PC-3 (cell line): ENCODE results near the gene ACADS. TPM values are rescaled to one million over a fixed set of nuclear protein-coding genes. Genes with fewer than 3 reads are reported as not detected.
"Not testable (repeated sequence)": the region's sequence is repeated elsewhere in the genome, so short reads cannot be mapped to it uniquely, and the experiment has no call there.

Experiments used
- ATAC-seq: fragments of 200-7000 bp; cut with Tn5 transposase; 2 replicates; pipeline ENCODE4 v1.9.1; 2020; ENCODE audit warnings: mild to moderate bottlenecking, moderate library complexity
- BruUV-seq: library from RNA; stranded (reverse); fragments of 400-500 nt; replicated peaks from 2 replicates; lab custom pipeline; 2021; lab: Mats Ljungman, UMichigan
- CTCF ChIA-PET: fragments of 300-600 bp; sonication (Branson Sonifier 250); formaldehyde crosslinking; loops from one replicate; lab custom pipeline; 2022; ENCODE audit warnings: antibody characterized with exemption; lab: Charles Lee
- POLR2A ChIA-PET: fragments of 300-600 bp; sonication (Branson Sonifier 250); formaldehyde crosslinking; loops from one replicate; lab custom pipeline; 2022; ENCODE audit warnings: antibody characterized with exemption; ENCODE audit not compliant: unreplicated experiment; lab: Charles Lee
- DNase-seq: peaks from one replicate; pipeline ENCODE4 v3.0.0-alpha.2; 2015
- H2AFZ ChIP-seq: fragments of 300-600 bp; sonication (generic); 2 replicates; pipeline ENCODE4 v1.6.0; 2016; ENCODE audit warnings: antibody characterized with exemption, low read length
- H3F3A ChIP-seq: fragments of 300-600 bp; sonication (generic); one replicate; pipeline ENCODE4 v1.6.0; 2017; ENCODE audit warnings: antibody characterized with exemption, low read length, control low read depth, mild to moderate bottlenecking; ENCODE audit not compliant: unreplicated experiment
- H3K27ac ChIP-seq: fragments of 300-600 bp; sonication (generic); 2 replicates; pipeline ENCODE4 v1.5.1; 2016; ENCODE audit warnings: mild to moderate bottlenecking, low read length
- H3K27me3 ChIP-seq: fragments of 300-600 bp; sonication (generic); 2 replicates; pipeline ENCODE4 v1.6.1; 2016; ENCODE audit warnings: low read length, mixed read lengths
- H3K36me3 ChIP-seq: fragments of 300-600 bp; sonication (generic); 2 replicates; pipeline ENCODE4 v1.6.1; 2016; ENCODE audit warnings: low read depth, mixed run types, low read length, mixed read lengths
- H3K4me1 ChIP-seq: fragments of 300-600 bp; sonication (generic); 2 replicates; pipeline ENCODE4 v1.5.1; 2016; ENCODE audit warnings: low read length; ENCODE audit not compliant: insufficient read depth
- H3K4me2 ChIP-seq: fragments of 300-600 bp; sonication (generic); 2 replicates; pipeline ENCODE4 v1.6.0; 2016; ENCODE audit warnings: low read length
- H3K4me3 ChIP-seq: fragments of 300-600 bp; sonication (generic); 2 replicates; pipeline ENCODE4 v1.5.1; 2016; ENCODE audit warnings: mild to moderate bottlenecking, low read length, mixed read lengths
- H3K79me2 ChIP-seq: fragments of 300-600 bp; sonication (generic); 2 replicates; pipeline ENCODE4 v1.6.1; 2017; ENCODE audit warnings: low read length, mixed read lengths
- H3K9ac ChIP-seq: fragments of 300-600 bp; sonication (generic); 2 replicates; pipeline ENCODE4 v1.6.0; 2016; ENCODE audit warnings: mild to moderate bottlenecking, low read length
- H3K9me2 ChIP-seq: fragments of 300-600 bp; sonication (generic); replicated peaks from 2 replicates; pipeline ENCODE4 v1.6.1; 2016; ENCODE audit warnings: mixed run types, low read length, mixed read lengths
- H3K9me3 ChIP-seq: fragments of 300-600 bp; sonication (generic); 2 replicates; pipeline ENCODE4 v1.6.1; 2016; ENCODE audit warnings: low read length, mixed read lengths
- H4K20me1 ChIP-seq: fragments of 300-600 bp; sonication (generic); 2 replicates; pipeline ENCODE4 v1.6.1; 2016; ENCODE audit warnings: low read length, mixed read lengths
- CTCF ChIP-seq: fragments of 300-600 bp; sonication (generic); conservative IDR thresholded peaks from 2 replicates; pipeline ENCODE4 v1.5.1; 2017; ENCODE audit warnings: antibody characterized with exemption, low read depth, mild to moderate bottlenecking, low read length
- EZH2 ChIP-seq: fragments of 300-600 bp; sonication (generic); IDR thresholded peaks from one replicate; pipeline ENCODE4 v1.6.1; 2017; ENCODE audit warnings: antibody characterized with exemption, mild to moderate bottlenecking, low read length; ENCODE audit not compliant: unreplicated experiment
- EZH2phosphoT487 ChIP-seq: fragments of 300-600 bp; sonication (generic); IDR thresholded peaks from 2 replicates; pipeline ENCODE4 v1.6.1; 2018; ENCODE audit warnings: mild to moderate bottlenecking, antibody characterized with exemption, low read length, borderline replicate concordance
- intact Hi-C: fragments of 100-400 bp; cut with micrococcal nuclease; formaldehyde crosslinking; loops from 2 replicates; pipeline ENCODE4 v1.9.0; 2023
- total RNA-seq: library from RNA; depleted of rRNA; stranded (reverse); fragments of >200 nt; gene quantifications from 2 replicates; pipeline ENCODE4 v1.2.3, GENCODE V29; 2014

The ACADS gene
- total RNA-seq, 1 experiment from 2014 or later = 19.6 TPM

GRCh38 chr12:120725151-120725658 is 421 bp upstream of the ACADS start:
- TF ChIP-seq EZH2phosphoT487 (no peak), EZH2 (no peak), CTCF (no peak)
- intact Hi-C loops = no loop called here
- BruUV-seq = no TSS peak
- no peaks in the 10 kb centered on the region for H3K79me2 ChIP-seq
- ATAC-seq (no peak), DNase-seq (no peak)
- peak overlapping the region; percentile 72 for H2AFZ ChIP-seq
- H3K27ac ChIP-seq = no peak overlapping the region
- no peaks in the 10 kb centered on the region for H3K9me2 ChIP-seq
- H3F3A ChIP-seq = no peaks in the 10 kb centered on the region
- H3K4me1 ChIP-seq = peaks cover 14% of the 10 kb centered on the region
- no peak overlapping the region for H3K9ac ChIP-seq
- ChIA-PET POLR2A (no interaction called here), CTCF (interaction anchor here (0.5 kb wide), 1 partner anchor 60 kb away, joined by 5 read pairs; no protein-coding TSS in a partner anchor)
- H3K27me3 ChIP-seq = no peaks in the 10 kb centered on the region
- peak overlapping the region; percentile 86 for H3K4me2 ChIP-seq
- peaks cover 29% of the 10 kb centered on the region for H3K36me3 ChIP-seq
- no peaks in the 10 kb centered on the region for H3K9me3 ChIP-seq
- H4K20me1 ChIP-seq = no peaks in the 10 kb centered on the region
- H3K4me3 ChIP-seq = peak overlapping the region; percentile 71

DNA sequence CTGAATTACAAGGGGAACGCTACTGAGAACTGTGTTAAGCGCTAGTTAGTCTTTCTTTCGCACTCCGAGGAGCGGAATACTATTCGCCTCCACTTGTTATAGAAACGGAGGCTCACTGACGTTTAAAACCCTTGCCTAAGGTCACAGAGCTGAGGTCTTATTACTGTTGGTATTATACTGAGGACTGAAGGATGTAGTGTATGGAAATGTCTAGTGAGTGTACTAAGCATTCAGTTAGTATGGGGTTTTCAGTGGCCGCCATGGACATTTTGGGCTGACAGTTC is 826 bp downstream of the ACADS start:
- Histone ChIP-seq H3K4me3 (peak overlapping the region; percentile 71; the same call in 1 of the 2 replicates), H3K79me2 (no peaks in the 10 kb centered on the region), H4K20me1 (no peaks in the 10 kb centered on the region), H3K9ac (no peak overlapping the region), H3K9me2 (no peaks in the 10 kb centered on the region), H3K27ac (no peak overlapping the region), H3K36me3 (peaks cover 19% of the 10 kb centered on the region), H2AFZ (no peak overlapping the region), H3F3A (no peaks in the 10 kb centered on the region), H3K4me2 (peak overlapping the region; percentile 86), H3K4me1 (peaks cover 6% of the 10 kb centered on the region), H3K9me3 (no peaks in the 10 kb centered on the region), H3K27me3 (no peaks in the 10 kb centered on the region)
- ATAC-seq (no peak), DNase-seq (no peak)
- CTCF ChIA-PET = no interaction called here
- intact Hi-C loops = no loop called here
- no peak for TF ChIP-seq EZH2phosphoT487
- no peak for TF ChIP-seq CTCF
- TF ChIP-seq EZH2 = no peak
- BruUV-seq = TSS peak; percentile 26
- POLR2A ChIA-PET = no interaction called here

- H3F3A ChIP-seq = no peaks in the 10 kb centered on the region
- H3K9ac ChIP-seq = no peak overlapping the region
- no peaks in the 10 kb centered on the region for H3K27me3 ChIP-seq
- H2AFZ ChIP-seq = no peak overlapping the region
- ATAC-seq (no peak), DNase-seq (no peak)
- no peak overlapping the region for H3K27ac ChIP-seq
- H3K36me3 ChIP-seq = peaks cover 15% of the 10 kb centered on the region
- CTCF ChIA-PET = no interaction called here
- no peaks in the 10 kb centered on the region for H3K9me3 ChIP-seq
- H3K4me2 ChIP-seq = no peak overlapping the region
- no peak overlapping the region for H3K4me3 ChIP-seq
- no TSS peak for BruUV-seq
- peaks cover 6% of the 10 kb centered on the region for H3K4me1 ChIP-seq
- no peaks in the 10 kb centered on the region for H3K79me2 ChIP-seq
- TF ChIP-seq EZH2 (no peak), CTCF (no peak), EZH2phosphoT487 (no peak)
- no peaks in the 10 kb centered on the region for H4K20me1 ChIP-seq
- POLR2A ChIA-PET = no interaction called here
- no peaks in the 10 kb centered on the region for H3K9me2 ChIP-seq
- intact Hi-C loops = no loop called here
These were observed 1.3 kb downstream of the ACADS start for GRCh38 chr12:120726961-120727360.

- H3K4me2 ChIP-seq, intact Hi-C loops, H3F3A ChIP-seq, DNase-seq, H4K20me1 ChIP-seq, CTCF ChIA-PET, H2AFZ ChIP-seq, H3K9ac ChIP-seq, H3K9me3 ChIP-seq, H3K4me1 ChIP-seq, POLR2A ChIA-PET, H3K36me3 ChIP-seq, BruUV-seq, H3K79me2 ChIP-seq, H3K27ac ChIP-seq, ATAC-seq, H3K4me3 ChIP-seq, H3K9me2 ChIP-seq, H3K27me3 ChIP-seq: not testable (repeated sequence)
These were observed 6.6 kb downstream of the ACADS start for GRCh38 chr12:120732198-120732597.
